AG04450 (cell line): Measurements from ENCODE around the gene DNAH3. TPM values are rescaled to one million over a fixed set of nuclear protein-coding genes. Genes with fewer than 3 reads are reported as not detected.

Experiments
- CTCF ChIA-PET: fragments of 300-600, 350-600 bp; formaldehyde crosslinking; extraction: SDS; loops from one replicate; lab custom pipeline; 2022; ENCODE audit warnings: antibody characterized with exemption, inconsistent platforms; lab: Charles Lee
- POLR2A ChIA-PET: fragments of 350-600 bp; formaldehyde crosslinking; extraction: SDS; loops from one replicate; lab custom pipeline; 2021; ENCODE audit warnings: antibody characterized with exemption, inconsistent platforms; lab: Yijun Ruan, JAX
- DNase-seq: peaks from one replicate; pipeline ENCODE4 v3.0.0-alpha.2; 2011; ENCODE audit warnings: low read depth, low spot score
- H3K27ac ChIP-seq: one replicate; pipeline ENCODE4 v1.5.1; 2012; ENCODE audit warnings: low read depth, low read length, control low read depth
- H3K27me3 ChIP-seq: one replicate; pipeline ENCODE4 v1.6.0; 2012; ENCODE audit warnings: low read length; ENCODE audit not compliant: control insufficient read depth, insufficient read depth
- H3K4me3 ChIP-seq: 2 replicates; pipeline ENCODE4 v1.5.1; 2011; ENCODE audit warnings: mild to moderate bottlenecking, low read depth, low read length, control low read depth
- H3K9me3 ChIP-seq: 2 replicates; pipeline ENCODE4 v1.5.1; 2012; ENCODE audit warnings: low read length; ENCODE audit not compliant: control insufficient read depth, insufficient read depth
- CTCF ChIP-seq: IDR thresholded peaks from 2 replicates; pipeline ENCODE4 v1.5.1; 2011; ENCODE audit warnings: low read depth, low read length, control low read depth, inconsistent platforms
- polyA plus RNA-seq: library from polyadenylated mRNA; depleted of rRNA; stranded (reverse); fragments of >200 nt; gene quantifications from 2 replicates; pipeline ENCODE4 v1.2.3, GENCODE V29; 2011

The DNAH3 gene
- polyA plus RNA-seq, 1 experiment: not detected

GRCh38 chr16:21092951-21093350, 57.7 kb downstream of the DNAH3 start:
- Histone ChIP-seq H3K9me3 (no peaks in the 10 kb centered on the region), H3K4me3 (no peak overlapping the region), H3K27ac (no peak overlapping the region), H3K27me3 (no peaks in the 10 kb centered on the region)
- CTCF ChIA-PET: interaction anchor here (0.6 to 0.7 kb wide), 3 partner anchors 9 to 208 kb away, joined by 4 to 5 read pairs (median 5); no protein-coding TSS in a partner anchor
- POLR2A ChIA-PET: no interaction called here
- no peak for TF ChIP-seq CTCF
- no peak for DNase-seq

- CTCF ChIA-PET: interaction anchor here (0.8 to 1.4 kb wide), 2 partner anchors 11 to 239 kb away, joined by 5 to 6 read pairs; no protein-coding TSS in a partner anchor
- TF ChIP-seq CTCF: no peak
Observed at GRCh38 chr16:21088646-21089538, 61.8 kb downstream of the DNAH3 start.

GRCh38 chr16:21088143-21088542, 62.5 kb downstream of the DNAH3 start:
- Histone ChIP-seq H3K27me3 (no peaks in the 10 kb centered on the region), H3K27ac (no peak overlapping the region), H3K4me3 (no peak overlapping the region), H3K9me3 (no peaks in the 10 kb centered on the region)
- TF ChIP-seq CTCF: no peak
- POLR2A ChIA-PET: no interaction called here
- DNase-seq: no peak
- CTCF ChIA-PET: interaction anchor here (1.4 kb wide), 1 partner anchor 238 kb away, joined by 6 read pairs; no protein-coding TSS in a partner anchor

More at GRCh38 chr16:21088646-21089538, 61.8 kb downstream of the DNAH3 start:
- Histone ChIP-seq H3K9me3 (no peaks in the 10 kb centered on the region), H3K4me3 (no peak overlapping the region), H3K27me3 (no peaks in the 10 kb centered on the region), H3K27ac (peak overlapping the region; percentile 25)
- POLR2A ChIA-PET: no interaction called here
- DNase-seq: no peak

- ChIA-PET CTCF (interaction anchor here (0.9 to 3.3 kb wide), 5 partner anchors 10 to 236 kb away, joined by 3 to 59 read pairs (median 5); no protein-coding TSS in a partner anchor), POLR2A (no interaction called here)
- Histone ChIP-seq H3K27me3 (no peaks in the 10 kb centered on the region), H3K27ac (no peak overlapping the region), H3K9me3 (no peaks in the 10 kb centered on the region), H3K4me3 (no peak overlapping the region)
- TF ChIP-seq CTCF: no peak
- DNase-seq: no peak
Observed at GRCh38 chr16:21084631-21085225, 65.9 kb downstream of the DNAH3 start.
